K562 (cell line): Measurements from ENCODE around the gene FTH1. TPM values are rescaled to one million over a fixed set of nuclear protein-coding genes. Genes with fewer than 3 reads are reported as not detected.

Experiments used
- BDP1 ChIP-seq: IDR thresholded peaks from 3 replicates; pipeline ENCODE4 v1.6.1; 2011; ENCODE audit not compliant: insufficient read length, insufficient read depth
- CEBPG ChIP-seq, 3 experiments: fragments of 200-800 bp in 1 of 3; sonication (Bioruptor generic) in 1 of 3; sonication (generic) in 1 of 3; formaldehyde crosslinking in 1 of 3; IDR thresholded peaks in 2 of 3; conservative IDR thresholded peaks in 1 of 3; 2 replicates each; pipeline versions ENCODE4 v1.6.1 to v1.8.0; 2016 to 2022; ENCODE audit warnings: missing compliant biosample characterization in 2 of 3, missing genetic modification characterization in 2 of 3, mild to moderate bottlenecking in 1 of 3, missing genetic modification reagents in 1 of 3
- E2F3 ChIP-seq: fragments of 250-450 bp; sonication (Bioruptor Pico); IDR thresholded peaks from 2 replicates; pipeline ENCODE4 v1.4.0; 2020; ENCODE audit warnings: mild to moderate bottlenecking
- EP400 ChIP-seq: fragments of 450-650 bp; IDR thresholded peaks from 2 replicates; pipeline ENCODE4 v1.6.1; 2017; ENCODE audit warnings: antibody characterized with exemption, mild to moderate bottlenecking, moderate library complexity
- ETV1 ChIP-seq: fragments of 450-650 bp; conservative IDR thresholded peaks from 2 replicates; pipeline ENCODE4 v1.6.1; 2016; ENCODE audit warnings: missing genetic modification characterization, control low read depth, low read depth, missing compliant biosample characterization
- GTF3C2 ChIP-seq: IDR thresholded peaks from 3 replicates; pipeline ENCODE4 v1.6.1; 2011; ENCODE audit warnings: borderline replicate concordance, mild to moderate bottlenecking, moderate library complexity; ENCODE audit not compliant: insufficient read length; ENCODE audit errors: extremely low read depth
- NFYB ChIP-seq: IDR thresholded peaks from 2 replicates; pipeline ENCODE4 v1.6.1; 2011; ENCODE audit warnings: mild to moderate bottlenecking, moderate library complexity; ENCODE audit not compliant: insufficient read length; ENCODE audit errors: extremely low read depth
- PHF8 ChIP-seq: fragments of 200-600 bp; sonication (generic); IDR thresholded peaks from 2 replicates; pipeline ENCODE4 v1.6.1; 2012; ENCODE audit warnings: mixed run types, mild to moderate bottlenecking, inconsistent platforms, low read length, moderate library complexity, borderline replicate concordance
- RFX5 ChIP-seq: IDR thresholded peaks from 2 replicates; pipeline ENCODE4 v1.6.1; 2011; ENCODE audit warnings: low read depth, mild to moderate bottlenecking, improper control_type of control experiment, low read length
- TBP ChIP-seq: optimal IDR thresholded peaks from 2 replicates; pipeline ENCODE3; 2011; ENCODE audit warnings: low read depth, low read length, improper control_type of control experiment
- YY1 ChIP-seq, 3 experiments: IDR thresholded peaks; 2 replicates each; pipeline ENCODE4 v1.6.1; 2011; ENCODE audit warnings: low read length in 2 of 3, mild to moderate bottlenecking in 2 of 3, moderate library complexity in 2 of 3, borderline replicate concordance in 1 of 3, control low read depth in 1 of 3, low read depth in 1 of 3; ENCODE audit not compliant: insufficient read depth in 3 of 3, insufficient replicate concordance in 2 of 3, control insufficient read depth in 1 of 3, insufficient read length in 1 of 3; ENCODE audit errors: extremely low read depth in 1 of 3
- ZNF184 ChIP-seq: sonication (generic); formaldehyde crosslinking; IDR thresholded peaks from 2 replicates; pipeline ENCODE4 v1.5.0; 2020; ENCODE audit warnings: missing genetic modification reagents
- ZNF239 ChIP-seq: fragments of 250-450 bp; sonication (Bioruptor Pico); IDR thresholded peaks from 2 replicates; pipeline ENCODE4 v1.4.0; 2020; ENCODE audit warnings: mild to moderate bottlenecking
- ZNF41 ChIP-seq: fragments of 250-450 bp; sonication (Bioruptor Pico); conservative IDR thresholded peaks from 2 replicates; pipeline ENCODE4 v1.4.0; 2020; ENCODE audit warnings: mild to moderate bottlenecking
- ZNF583 ChIP-seq: fragments of 250-450 bp; sonication (Bioruptor Pico); IDR thresholded peaks from 2 replicates; pipeline ENCODE4 v1.4.0; 2020
- ZNF830 ChIP-seq: fragments of 250-450 bp; sonication (Bioruptor Pico); IDR thresholded peaks from 2 replicates; pipeline ENCODE4 v1.5.0; 2021; ENCODE audit warnings: mild to moderate bottlenecking
- polyA plus RNA-seq, 8 experiments: library from polyadenylated mRNA; depleted of rRNA in 4 of 8; stranded (reverse) in 5 of 8; unstranded in 3 of 8; fragments of >200 nt; fragmentation: Nextera tagmentation in 2 of 8; fragmentation: Illumina TruSeq in 1 of 8; extraction: Ambion mirVana in 2 of 8; extraction: Trizol in 1 of 8; gene quantifications; 2 replicates each; pipeline versions ENCODE4 v1.2.1 to v1.2.3, GENCODE V29; 2011 to 2014; ENCODE audit warnings: inconsistent platforms in 1 of 8, missing spikeins in 1 of 8
- total RNA-seq, 7 experiments: library from RNA; depleted of rRNA in 6 of 7; stranded (reverse); fragments of >200 nt in 6 of 7; fragmentation: Illumina TruSeq in 2 of 7; extraction: Trizol in 2 of 7; gene quantifications; 2 replicates each; pipeline versions ENCODE4 v1.2.1 to v1.2.3, GENCODE V29; 2011 to 2021; ENCODE audit warnings: low replicate concordance in 1 of 7
- TF ChIP-seq, protein P1 (sequence below): sonication (generic); formaldehyde crosslinking; IDR thresholded peaks from 2 replicates; pipeline ENCODE4 v1.8.1; 2023; ENCODE audit warnings: mild to moderate bottlenecking, missing genetic modification reagents

The FTH1 gene
- total and polyA plus RNA-seq, 9 of the 15 experiments (the other 6 are each of a cell fraction or from before 2014, with no cell fraction given), result 370 to 3,146 (median 802) TPM

DNA sequence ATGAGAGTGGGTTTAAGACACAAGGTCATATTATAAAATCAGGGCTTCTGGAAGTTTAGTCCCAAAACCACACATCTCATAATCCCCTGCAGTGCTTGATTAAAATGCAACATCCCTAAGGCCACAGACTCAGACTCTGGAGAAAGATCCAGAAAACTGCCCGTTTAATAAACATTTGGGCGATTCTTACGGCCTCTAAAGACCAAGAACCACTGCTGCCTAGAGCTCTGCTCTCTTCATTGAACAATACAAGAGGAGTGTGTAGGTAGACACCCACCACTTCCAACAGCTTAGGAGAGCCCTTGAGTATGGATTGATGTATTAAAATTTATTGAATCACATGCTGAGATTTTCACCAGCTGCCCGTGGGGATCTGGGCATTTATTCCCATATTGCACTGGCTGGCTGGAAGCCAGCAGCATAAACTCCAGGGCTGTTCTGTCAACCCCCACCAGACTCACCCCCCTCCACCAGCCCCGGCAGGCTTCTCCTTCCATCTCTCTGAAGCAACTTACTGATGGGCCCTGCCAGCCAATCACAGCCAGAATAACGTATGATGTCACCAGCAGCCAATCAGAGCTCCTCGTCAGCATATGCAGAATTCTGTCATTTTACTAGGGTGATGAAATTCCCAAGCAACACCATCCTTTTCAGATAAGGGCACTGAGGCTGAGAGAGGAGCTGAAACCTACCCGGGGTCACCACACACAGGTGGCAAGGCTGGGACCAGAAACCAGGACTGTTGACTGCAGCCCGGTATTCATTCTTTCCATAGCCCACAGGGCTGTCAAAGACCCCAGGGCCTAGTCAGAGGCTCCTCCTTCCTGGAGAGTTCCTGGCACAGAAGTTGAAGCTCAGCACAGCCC lies 18.0 kb downstream of the FTH1 start (continued):
- TF ChIP-seq YY1 (IDR thresholded peaks at IDR 0.05; ENCODE audit: borderline replicate concordance in 1 of 3, control insufficient read depth in 1 of 3, extremely low read depth in 1 of 3, insufficient read depth in 3 of 3, insufficient read length in 1 of 3, insufficient replicate concordance in 2 of 3, low read depth in 1 of 3, low read length in 2 of 3) (peak in 1 of 3 experiments; percentile 32), TBP (peak; percentile 34), PHF8 (peak; percentile 31; the same call in 1 of the 2 replicates), ZNF583 (CRISPR knock-in tag) (peak; percentile 85), ZNF41 (CRISPR knock-in tag) (peak; percentile 72; the same call in 1 of the 2 replicates), BDP1 (no peak), NFYB (peak; percentile 88), CEBPG (CRISPR knock-in tag; IDR thresholded peaks at IDR 0.05) (peak; percentile 99), CEBPG (tag; conservative IDR thresholded peaks at IDR 0.05 in 1 of 2, IDR thresholded peaks at IDR 0.05 in 1 of 2) (peak; percentile 98 to 100), GTF3C2 (no peak), ETV1 (tag) (peak; percentile 21; the same call in 1 of the 2 replicates), ZNF184 (CRISPR knock-in tag) (no peak), ZNF830 (CRISPR knock-in tag) (no peak), E2F3 (no peak), RFX5 (no peak), ZNF239 (no peak), EP400 (peak; percentile 89)
- TF ChIP-seq, protein P1, sequence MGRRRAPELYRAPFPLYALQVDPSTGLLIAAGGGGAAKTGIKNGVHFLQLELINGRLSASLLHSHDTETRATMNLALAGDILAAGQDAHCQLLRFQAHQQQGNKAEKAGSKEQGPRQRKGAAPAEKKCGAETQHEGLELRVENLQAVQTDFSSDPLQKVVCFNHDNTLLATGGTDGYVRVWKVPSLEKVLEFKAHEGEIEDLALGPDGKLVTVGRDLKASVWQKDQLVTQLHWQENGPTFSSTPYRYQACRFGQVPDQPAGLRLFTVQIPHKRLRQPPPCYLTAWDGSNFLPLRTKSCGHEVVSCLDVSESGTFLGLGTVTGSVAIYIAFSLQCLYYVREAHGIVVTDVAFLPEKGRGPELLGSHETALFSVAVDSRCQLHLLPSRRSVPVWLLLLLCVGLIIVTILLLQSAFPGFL (CRISPR knock-in tag), result no peak
